ENCODE data around the gene SKIDA1. TPM values are rescaled to one million over a fixed set of nuclear protein-coding genes. Genes with fewer than 3 reads are reported as not detected.

SKIDA1 gene
- total RNA-seq, 1 donor: not detected

GRCh38 chr10:21514818-21515351 is 10.6 kb downstream of the SKIDA1 start:
- Histone ChIP-seq H3K27me3 (ENCODE audit: insufficient read depth, low read length) (peaks cover 89% of the 10 kb centered on the region), H3K4me1 (ENCODE audit: insufficient read depth, low read length) (peaks cover 41% of the 10 kb centered on the region), H3K4me3 (ENCODE audit: low read length) (no peak overlapping the region), H3K9me3 (ENCODE audit: low read depth, low read length) (no peaks in the 10 kb centered on the region)

- peaks cover 82% of the 10 kb centered on the region for H3K27me3 ChIP-seq (ENCODE audit: insufficient read depth, low read length)
- no peak overlapping the region for H3K4me3 ChIP-seq (ENCODE audit: low read length)
- H3K9me3 ChIP-seq (ENCODE audit: low read depth, low read length): no peaks in the 10 kb centered on the region
- H3K4me1 ChIP-seq (ENCODE audit: insufficient read depth, low read length): peaks cover 35% of the 10 kb centered on the region
Observed at GRCh38 chr10:21514129-21514817, 11.2 kb downstream of the SKIDA1 start.

- H3K4me1 ChIP-seq (ENCODE audit: insufficient read depth, low read length): peaks cover 26% of the 10 kb centered on the region
- H3K27me3 ChIP-seq (ENCODE audit: insufficient read depth, low read length): peaks cover 74% of the 10 kb centered on the region
- no peak overlapping the region for H3K4me3 ChIP-seq (ENCODE audit: low read length)
- H3K9me3 ChIP-seq (ENCODE audit: low read depth, low read length): no peaks in the 10 kb centered on the region
Observed at GRCh38 chr10:21513405-21513788, 12.1 kb downstream of the SKIDA1 start.

GRCh38 chr10:21512573-21513404 is 12.7 kb downstream of the SKIDA1 start:
- Histone ChIP-seq H3K4me3 (ENCODE audit: low read length) (no peak overlapping the region), H3K27me3 (ENCODE audit: insufficient read depth, low read length) (peaks cover 68% of the 10 kb centered on the region), H3K4me1 (ENCODE audit: insufficient read depth, low read length) (peaks cover 20% of the 10 kb centered on the region), H3K9me3 (ENCODE audit: low read depth, low read length) (no peaks in the 10 kb centered on the region)

- H3K4me1 ChIP-seq (ENCODE audit: insufficient read depth, low read length): peaks cover 14% of the 10 kb centered on the region
- no peaks in the 10 kb centered on the region for H3K9me3 ChIP-seq (ENCODE audit: low read depth, low read length)
- H3K27me3 ChIP-seq (ENCODE audit: insufficient read depth, low read length): peaks cover 62% of the 10 kb centered on the region
- no peak overlapping the region for H3K4me3 ChIP-seq (ENCODE audit: low read length)
Observed at GRCh38 chr10:21511946-21512572, 13.4 kb downstream of the SKIDA1 start.

DNA sequence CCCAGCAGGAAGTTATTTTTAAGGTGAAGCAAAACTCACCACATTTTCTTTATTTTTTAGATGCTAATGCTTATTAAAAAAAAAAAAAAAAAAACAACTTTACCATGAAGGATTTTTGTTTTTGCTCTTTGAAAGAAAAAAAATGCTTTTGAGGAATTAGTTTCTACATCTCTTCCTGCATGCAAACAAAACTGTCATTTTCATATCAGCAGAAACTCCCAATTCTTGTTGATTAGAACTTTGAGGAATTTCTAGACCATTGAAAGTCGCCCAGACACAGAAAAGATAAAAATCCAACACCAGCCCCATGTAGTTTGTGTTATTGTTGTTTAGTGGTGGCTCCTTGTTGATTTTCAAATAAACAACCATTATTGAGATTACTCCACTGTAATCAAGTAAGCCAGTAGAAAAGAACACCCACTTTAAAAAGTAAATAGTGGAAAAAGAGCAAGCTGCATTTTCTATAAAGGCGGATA is 14.3 kb downstream of the SKIDA1 start:
- Histone ChIP-seq H3K4me1 (ENCODE audit: insufficient read depth, low read length) (peaks cover 9% of the 10 kb centered on the region), H3K9me3 (ENCODE audit: low read depth, low read length) (no peaks in the 10 kb centered on the region), H3K4me3 (ENCODE audit: low read length) (no peak overlapping the region), H3K27me3 (ENCODE audit: insufficient read depth, low read length) (peaks cover 61% of the 10 kb centered on the region)

DNA sequence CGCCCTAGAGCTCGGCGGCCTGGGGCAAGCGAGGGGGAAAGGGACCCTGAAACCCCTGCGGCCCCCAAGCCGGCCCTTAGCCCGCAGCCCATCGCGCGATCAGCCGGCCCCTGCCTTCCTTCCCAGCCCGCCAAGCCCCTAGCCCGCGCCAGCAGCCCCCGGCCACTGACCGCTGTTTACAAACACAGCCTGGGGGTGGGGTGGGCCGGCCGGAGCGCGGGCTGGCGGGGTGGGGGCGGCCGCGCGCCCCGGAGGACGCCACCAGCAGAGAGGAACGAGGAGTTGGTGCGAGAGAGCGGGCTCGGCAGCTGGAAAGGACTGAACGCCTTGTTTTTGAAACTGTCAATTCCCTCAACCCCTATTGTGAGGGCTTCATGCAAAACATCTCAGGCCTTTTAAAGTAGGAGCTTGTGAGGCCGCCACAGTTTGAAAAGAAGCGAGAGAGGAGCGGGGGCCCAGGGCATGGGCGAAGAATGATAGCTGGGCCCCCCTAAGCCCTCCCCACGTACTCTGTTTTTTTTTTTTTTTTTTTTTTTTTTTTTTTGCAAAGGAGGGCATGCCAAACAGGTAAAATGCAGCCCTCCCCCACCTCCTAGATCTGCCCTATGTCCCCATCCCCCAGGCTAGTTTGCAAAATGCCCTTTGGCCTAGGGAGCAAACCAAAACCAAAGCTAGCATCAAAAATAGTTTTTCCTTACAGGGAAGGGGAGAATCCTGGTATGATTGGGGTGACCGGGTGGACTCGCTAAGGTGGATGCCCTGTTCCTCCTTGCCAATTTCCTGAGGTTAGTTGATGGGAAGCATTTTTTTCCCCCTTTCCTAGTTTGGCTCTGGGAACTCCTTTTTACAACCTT is 15.0 kb downstream of the SKIDA1 start:
- no peaks in the 10 kb centered on the region for H3K9me3 ChIP-seq (ENCODE audit: low read depth, low read length)
- peaks cover 55% of the 10 kb centered on the region for H3K27me3 ChIP-seq (ENCODE audit: insufficient read depth, low read length)
- no peak overlapping the region for H3K4me3 ChIP-seq (ENCODE audit: low read length)
- peaks cover 6% of the 10 kb centered on the region for H3K4me1 ChIP-seq (ENCODE audit: insufficient read depth, low read length)

DNA sequence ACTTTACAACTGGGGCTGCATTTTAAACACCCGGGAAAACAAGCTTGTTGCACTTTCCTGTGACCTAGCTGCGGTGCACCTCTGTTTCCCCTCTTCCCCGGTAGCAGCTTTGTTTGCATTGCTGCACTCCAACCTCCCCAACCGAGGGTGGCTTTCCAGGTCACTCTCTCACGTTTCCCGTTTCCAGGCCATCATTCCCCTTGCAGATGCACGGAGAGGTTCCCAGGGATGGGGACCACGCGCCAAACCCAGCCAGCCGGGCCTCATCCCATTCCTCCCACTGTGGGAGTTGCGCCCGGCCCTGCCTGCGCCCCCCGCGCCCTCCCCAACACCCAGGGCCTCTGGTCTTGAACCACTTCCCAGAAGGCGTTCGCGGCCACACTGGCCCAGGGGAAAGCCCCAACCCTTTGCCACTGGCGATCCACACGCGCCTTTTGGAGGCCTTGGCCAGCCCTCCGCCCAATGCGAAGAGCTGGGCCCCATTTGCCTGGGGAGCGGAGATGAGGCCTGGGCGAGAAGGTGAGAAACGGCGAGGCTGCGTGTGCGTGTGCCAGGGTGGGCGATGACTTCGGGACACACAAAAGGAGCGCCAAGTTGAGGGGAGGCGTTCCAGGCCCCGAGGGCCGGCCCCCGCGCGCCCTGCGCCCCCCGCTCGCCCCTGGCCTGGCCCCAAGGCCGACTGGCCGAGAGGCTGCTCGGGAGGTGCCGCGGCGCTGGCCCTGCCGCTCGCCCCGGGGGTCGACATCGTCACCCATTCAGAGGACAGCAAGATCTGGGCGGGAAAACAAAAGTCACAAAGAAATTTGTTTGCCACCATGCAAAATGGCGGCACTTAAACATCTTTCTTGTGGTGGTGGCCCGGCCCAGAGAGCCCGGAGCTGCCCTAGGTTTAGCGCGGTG is 15.9 kb downstream of the SKIDA1 start:
- H3K9me3 ChIP-seq (ENCODE audit: low read depth, low read length): no peaks in the 10 kb centered on the region
- no peak overlapping the region for H3K4me3 ChIP-seq (ENCODE audit: low read length)
- peaks cover 6% of the 10 kb centered on the region for H3K4me1 ChIP-seq (ENCODE audit: insufficient read depth, low read length)
- H3K27me3 ChIP-seq (ENCODE audit: insufficient read depth, low read length): peaks cover 46% of the 10 kb centered on the region

- Histone ChIP-seq H3K27me3 (ENCODE audit: insufficient read depth, low read length) (peaks cover 38% of the 10 kb centered on the region), H3K4me3 (ENCODE audit: low read length) (no peak overlapping the region), H3K4me1 (ENCODE audit: insufficient read depth, low read length) (peaks cover 6% of the 10 kb centered on the region), H3K9me3 (ENCODE audit: low read depth, low read length) (no peaks in the 10 kb centered on the region)
Observed at GRCh38 chr10:21508706-21509331, 16.7 kb downstream of the SKIDA1 start.

DNA sequence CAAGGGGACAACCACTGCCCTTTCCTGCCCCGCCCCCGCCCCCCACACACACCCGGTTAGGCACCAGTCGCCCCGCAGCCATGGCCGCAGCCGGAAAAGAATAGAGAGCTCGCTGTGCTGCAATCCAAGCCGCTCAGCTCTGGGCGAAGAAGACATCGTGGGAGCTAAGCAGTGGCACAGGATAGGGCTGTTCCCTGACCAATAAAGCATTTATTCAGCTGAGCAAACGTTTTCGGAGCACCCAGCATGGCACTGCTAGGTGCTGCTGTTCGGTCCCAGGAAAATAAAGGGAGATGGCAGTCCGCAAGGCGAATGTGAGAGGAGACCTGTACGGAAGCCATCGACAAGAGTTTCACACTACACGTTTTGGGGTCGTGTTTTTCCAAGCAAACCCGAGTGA is 18.3 kb downstream of the SKIDA1 start:
- peaks cover 23% of the 10 kb centered on the region for H3K27me3 ChIP-seq (ENCODE audit: insufficient read depth, low read length)
- no peaks in the 10 kb centered on the region for H3K9me3 ChIP-seq (ENCODE audit: low read depth, low read length)
- H3K4me3 ChIP-seq (ENCODE audit: low read length): no peak overlapping the region
- peaks cover 6% of the 10 kb centered on the region for H3K4me1 ChIP-seq (ENCODE audit: insufficient read depth, low read length)

DNA sequence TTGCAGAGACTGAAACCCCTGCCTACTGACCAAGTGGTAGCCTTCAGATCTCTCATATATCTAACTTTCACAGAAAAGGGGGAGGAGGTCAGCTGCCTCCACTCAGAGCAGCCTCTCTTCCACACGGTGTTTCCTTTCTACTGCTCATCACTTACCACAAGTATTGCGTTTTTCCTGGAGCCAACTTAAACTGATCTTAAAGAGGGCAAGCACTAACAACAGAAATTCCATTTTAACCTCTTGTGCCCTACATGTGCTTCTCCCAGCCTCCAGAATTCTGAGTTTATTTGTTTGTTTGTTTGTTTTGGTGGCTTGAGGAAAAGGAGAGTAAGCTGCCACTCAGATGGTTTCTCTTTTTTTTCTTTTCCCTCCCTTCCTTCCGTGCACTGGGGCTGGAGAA is 19.1 kb downstream of the SKIDA1 start:
- peaks cover 21% of the 10 kb centered on the region for H3K27me3 ChIP-seq (ENCODE audit: insufficient read depth, low read length)
- no peaks in the 10 kb centered on the region for H3K9me3 ChIP-seq (ENCODE audit: low read depth, low read length)
- H3K4me3 ChIP-seq (ENCODE audit: low read length): no peak overlapping the region
- peaks cover 6% of the 10 kb centered on the region for H3K4me1 ChIP-seq (ENCODE audit: insufficient read depth, low read length)

DNA sequence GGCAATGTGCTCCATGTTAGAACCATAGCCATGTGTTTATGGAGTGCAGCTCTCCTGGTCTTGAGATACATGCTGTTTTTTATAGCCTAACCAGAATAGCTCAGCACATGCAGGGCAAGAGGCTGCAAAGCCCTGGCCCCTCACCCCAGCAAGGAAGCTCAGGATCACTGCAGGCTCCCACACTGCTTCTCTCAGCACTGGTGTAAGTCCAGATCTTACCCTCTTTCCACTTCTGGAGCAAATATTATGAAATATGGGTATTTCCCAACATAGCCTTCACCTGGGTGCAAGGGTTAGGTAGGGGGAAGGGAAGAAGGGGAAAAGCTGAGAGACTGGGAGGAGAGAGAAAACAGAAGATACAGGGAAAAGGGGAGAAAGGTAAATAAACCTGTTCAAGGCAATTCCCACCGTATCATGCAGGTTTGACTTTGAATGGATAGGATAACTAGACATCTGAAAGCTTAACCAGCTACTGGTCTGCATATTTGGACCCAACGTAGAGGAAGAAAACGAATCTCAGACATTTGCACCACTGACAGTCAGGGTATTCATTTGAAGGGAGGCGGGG is 19.7 kb downstream of the SKIDA1 start:
- Histone ChIP-seq H3K4me3 (ENCODE audit: low read length) (no peak overlapping the region), H3K9me3 (ENCODE audit: low read depth, low read length) (no peaks in the 10 kb centered on the region), H3K27me3 (ENCODE audit: insufficient read depth, low read length) (peaks cover 21% of the 10 kb centered on the region), H3K4me1 (ENCODE audit: insufficient read depth, low read length) (peaks cover 5% of the 10 kb centered on the region)

DNA sequence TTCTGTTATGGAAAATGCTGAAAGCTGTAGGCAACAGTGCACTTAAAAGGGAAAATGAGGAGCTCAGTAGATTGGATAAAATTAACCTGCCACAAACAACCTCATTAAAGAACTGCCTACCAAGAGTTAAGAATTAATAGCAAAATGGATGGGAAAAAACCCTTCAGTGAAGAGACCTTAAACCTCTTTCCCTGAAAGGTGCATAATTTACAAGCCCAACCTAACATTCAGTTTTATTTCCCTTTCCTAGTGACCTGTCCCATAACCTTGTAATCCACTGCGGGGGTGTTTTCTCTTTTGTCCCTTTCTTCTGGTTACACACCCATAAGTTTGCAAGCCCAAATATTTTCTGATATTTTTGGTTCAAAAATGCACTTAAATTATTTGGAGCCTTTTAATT is 21.9 kb downstream of the SKIDA1 start:
- H3K4me1 ChIP-seq (ENCODE audit: insufficient read depth, low read length): peaks cover 11% of the 10 kb centered on the region
- H3K9me3 ChIP-seq (ENCODE audit: low read depth, low read length): no peaks in the 10 kb centered on the region
- H3K27me3 ChIP-seq (ENCODE audit: insufficient read depth, low read length): peaks cover 38% of the 10 kb centered on the region
- no peak overlapping the region for H3K4me3 ChIP-seq (ENCODE audit: low read length)
